ENCODE data around the gene SH3RF2.

The SH3RF2 gene

GRCh38 chr5:145978708-145979107 lies 42.3 kb downstream of the SH3RF2 start:
- DNase-seq (ENCODE audit: low spot score): no peak
- no peak for TF ChIP-seq CTCF (IDR thresholded peaks at IDR 0.05)
- H3K4me3 ChIP-seq: no peak overlapping the region
- no peak overlapping the region for H3K27ac ChIP-seq

- no peak for DNase-seq (ENCODE audit: low spot score)
- no peak overlapping the region for H3K4me3 ChIP-seq
- no peak for TF ChIP-seq CTCF (IDR thresholded peaks at IDR 0.05)
- H3K27ac ChIP-seq: no peak overlapping the region
Measured at GRCh38 chr5:145979270-145980223, 43.2 kb downstream of the SH3RF2 start.

GRCh38 chr5:145980259-145980658 lies 43.9 kb downstream of the SH3RF2 start:
- no peak for DNase-seq (ENCODE audit: low spot score)
- TF ChIP-seq CTCF (IDR thresholded peaks at IDR 0.05): no peak
- no peak overlapping the region for H3K4me3 ChIP-seq
- no peak overlapping the region for H3K27ac ChIP-seq

GRCh38 chr5:145980718-145981117 lies 44.3 kb downstream of the SH3RF2 start:
- no peak for TF ChIP-seq CTCF (IDR thresholded peaks at IDR 0.05)
- DNase-seq (ENCODE audit: low spot score): no peak
- H3K27ac ChIP-seq: no peak overlapping the region
- H3K4me3 ChIP-seq: no peak overlapping the region

GRCh38 chr5:145981589-145982571 lies 45.5 kb downstream of the SH3RF2 start:
- H3K4me3 ChIP-seq: no peak overlapping the region
- no peak for DNase-seq (ENCODE audit: low spot score)
- no peak for TF ChIP-seq CTCF (IDR thresholded peaks at IDR 0.05)
- H3K27ac ChIP-seq: no peak overlapping the region

- no peak for DNase-seq (ENCODE audit: low spot score)
- Histone ChIP-seq H3K4me3 (no peak overlapping the region), H3K27ac (no peak overlapping the region)
- no peak for TF ChIP-seq CTCF (IDR thresholded peaks at IDR 0.05)
Measured at GRCh38 chr5:145982572-145983318, 46.4 kb downstream of the SH3RF2 start.
